IPS-18a (cell line): ENCODE data around the gene C3.
"Not testable (repeated sequence)": the region's sequence is repeated elsewhere in the genome, so short reads cannot be mapped to it uniquely, and the experiment has no call there.

Experiments
- H3K27ac ChIP-seq: one replicate; pipeline ENCODE4 v1.5.1; 2013; ENCODE audit warnings: low read length
- H3K27me3 ChIP-seq: one replicate; pipeline ENCODE4 v1.6.1; 2013; ENCODE audit warnings: mild to moderate bottlenecking, low read length; ENCODE audit not compliant: control insufficient read depth, insufficient read depth
- H3K36me3 ChIP-seq: one replicate; pipeline ENCODE4 v1.6.1; 2013; ENCODE audit warnings: low read depth, low read length; ENCODE audit not compliant: control insufficient read depth
- H3K4me1 ChIP-seq: one replicate; pipeline ENCODE4 v1.6.1; 2013; ENCODE audit warnings: low read depth, low read length; ENCODE audit not compliant: control insufficient read depth
- H3K4me3 ChIP-seq: one replicate; pipeline ENCODE4 v1.5.1; 2013; ENCODE audit warnings: low read length
- H3K9ac ChIP-seq: one replicate; pipeline ENCODE4 v1.6.1; 2013; ENCODE audit warnings: mild to moderate bottlenecking, low read length, moderate library complexity
- H3K9me3 ChIP-seq: one replicate; pipeline ENCODE4 v1.6.1; 2013; ENCODE audit warnings: low read depth, low read length; ENCODE audit not compliant: control insufficient read depth

Gene C3

DNA sequence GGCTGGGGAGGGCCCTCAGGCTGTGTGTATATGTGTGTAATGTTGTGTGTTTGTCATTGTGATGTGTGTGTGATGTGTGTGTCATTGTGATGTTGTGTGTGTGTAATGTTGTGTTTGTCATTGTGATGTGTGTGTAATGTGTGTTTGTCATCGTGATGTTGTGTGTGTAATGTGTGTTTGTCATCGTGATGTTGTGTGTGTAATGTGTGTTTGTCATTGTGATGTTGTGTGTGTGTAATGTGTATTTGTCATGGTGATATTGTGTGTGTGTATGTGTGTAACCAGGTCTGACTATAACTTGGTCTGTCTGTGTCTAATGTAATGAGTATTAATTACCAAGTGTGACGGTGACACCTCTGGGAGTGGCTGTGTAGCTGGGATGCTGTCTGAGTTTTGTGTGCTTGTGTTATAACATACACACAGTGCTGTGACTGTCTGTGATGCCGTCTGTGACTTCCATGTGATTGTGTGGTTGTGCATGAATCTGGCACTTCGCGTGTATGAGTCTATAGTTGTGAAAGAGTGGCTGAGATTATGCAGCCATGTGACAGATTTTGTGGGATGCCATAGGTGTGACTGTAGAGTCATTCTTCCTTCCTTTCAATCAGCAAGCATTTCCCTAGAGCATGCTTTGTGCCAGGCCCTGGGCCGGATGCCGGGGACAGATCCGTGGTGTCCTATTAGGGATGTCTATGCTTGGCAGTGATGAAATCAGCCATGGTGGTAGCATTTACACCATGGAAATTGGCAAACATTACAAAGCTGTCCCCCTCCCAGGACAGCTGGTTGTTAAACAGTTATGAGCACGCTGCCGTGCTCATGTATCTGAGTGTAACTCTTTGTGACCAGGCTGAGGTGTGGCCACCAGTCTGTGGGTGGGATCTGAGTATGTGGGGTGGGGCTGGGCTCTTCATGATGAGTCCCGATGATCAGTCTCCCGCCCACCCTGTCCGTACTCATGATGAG, 56.9 kb downstream of the C3 start:
- Histone ChIP-seq H3K9ac (no peak overlapping the region), H3K4me1 (no peaks in the 10 kb centered on the region), H3K36me3 (no peaks in the 10 kb centered on the region), H3K27me3 (peaks cover 11% of the 10 kb centered on the region), H3K27ac (no peak overlapping the region), H3K4me3 (no peak overlapping the region), H3K9me3 (no peaks in the 10 kb centered on the region)

DNA sequence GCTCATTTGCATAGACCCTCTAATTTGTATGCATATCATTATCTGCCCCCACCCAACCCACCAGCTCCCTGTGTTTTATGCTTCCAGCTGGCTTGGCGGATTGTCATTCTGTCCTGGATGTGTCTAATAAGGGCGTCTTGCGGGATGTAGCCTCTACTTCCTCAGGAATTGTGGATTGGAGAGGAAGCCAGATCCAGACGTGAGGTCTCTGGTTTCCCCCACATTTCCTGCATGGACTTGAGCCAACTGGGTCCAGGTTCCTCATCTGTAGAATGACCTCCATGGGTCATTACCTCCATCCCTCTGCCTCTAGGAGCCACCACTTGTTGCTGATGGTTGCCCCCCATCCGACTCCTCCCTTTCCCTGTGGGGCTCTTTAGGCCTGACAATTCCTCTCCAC, 57.7 kb downstream of the C3 start:
- no peaks in the 10 kb centered on the region for H3K4me1 ChIP-seq
- peaks cover 11% of the 10 kb centered on the region for H3K27me3 ChIP-seq
- no peak overlapping the region for H3K4me3 ChIP-seq
- H3K36me3 ChIP-seq: no peaks in the 10 kb centered on the region
- no peak overlapping the region for H3K9ac ChIP-seq
- no peaks in the 10 kb centered on the region for H3K9me3 ChIP-seq
- no peak overlapping the region for H3K27ac ChIP-seq

DNA sequence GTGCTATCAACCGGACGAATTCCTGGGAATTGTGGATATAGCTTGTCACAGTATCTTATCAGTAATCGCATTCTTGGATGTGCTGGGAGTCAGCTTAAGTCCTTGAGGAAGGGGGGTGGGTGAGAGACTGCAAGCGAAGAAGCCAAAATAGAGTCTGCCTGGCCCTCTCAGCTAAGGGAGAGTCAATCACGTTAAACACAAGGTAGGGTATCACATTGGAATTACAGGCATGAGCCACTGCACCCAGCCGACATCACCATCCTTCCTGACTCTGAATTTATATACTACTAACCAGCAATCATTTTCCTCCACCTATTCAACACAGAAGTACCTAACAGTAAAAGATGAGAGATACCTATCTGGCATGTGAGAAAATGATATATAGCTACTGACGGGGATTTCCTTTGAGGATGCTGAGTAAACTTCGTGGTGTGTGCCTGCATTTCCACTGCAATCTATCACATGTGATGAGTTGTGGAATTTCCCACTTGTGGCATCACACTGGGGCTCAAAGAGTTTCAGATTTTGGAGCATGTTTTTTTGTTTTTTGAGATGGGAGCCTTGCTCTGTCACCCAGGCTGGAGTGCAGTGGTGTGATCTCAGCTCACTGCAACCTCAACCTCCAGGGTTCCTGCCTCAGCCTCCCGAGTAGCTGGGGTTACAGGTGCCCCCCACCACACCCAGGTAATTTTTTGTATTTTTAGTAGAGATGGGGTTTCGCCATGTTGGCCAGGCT, 58.8 kb downstream of the C3 start:
- H3K9ac ChIP-seq, H3K9me3 ChIP-seq, H3K27ac ChIP-seq, H3K4me3 ChIP-seq, H3K4me1 ChIP-seq, H3K36me3 ChIP-seq: not testable (repeated sequence)
- H3K27me3 ChIP-seq: peaks cover 11% of the 10 kb centered on the region

GRCh38 chr19:6660930-6661329, 59.5 kb downstream of the C3 start:
- Histone ChIP-seq H3K9me3 (no peaks in the 10 kb centered on the region), H3K27me3 (peaks cover 11% of the 10 kb centered on the region), H3K4me3 (no peak overlapping the region), H3K36me3 (no peaks in the 10 kb centered on the region), H3K27ac (no peak overlapping the region), H3K9ac (no peak overlapping the region), H3K4me1 (no peaks in the 10 kb centered on the region)

- H3K36me3 ChIP-seq, H3K9me3 ChIP-seq, H3K9ac ChIP-seq, H3K4me3 ChIP-seq, H3K4me1 ChIP-seq, H3K27ac ChIP-seq: not testable (repeated sequence)
- H3K27me3 ChIP-seq: peaks cover 11% of the 10 kb centered on the region
Observed at GRCh38 chr19:6656390-6656789, 64.1 kb downstream of the C3 start.

DNA sequence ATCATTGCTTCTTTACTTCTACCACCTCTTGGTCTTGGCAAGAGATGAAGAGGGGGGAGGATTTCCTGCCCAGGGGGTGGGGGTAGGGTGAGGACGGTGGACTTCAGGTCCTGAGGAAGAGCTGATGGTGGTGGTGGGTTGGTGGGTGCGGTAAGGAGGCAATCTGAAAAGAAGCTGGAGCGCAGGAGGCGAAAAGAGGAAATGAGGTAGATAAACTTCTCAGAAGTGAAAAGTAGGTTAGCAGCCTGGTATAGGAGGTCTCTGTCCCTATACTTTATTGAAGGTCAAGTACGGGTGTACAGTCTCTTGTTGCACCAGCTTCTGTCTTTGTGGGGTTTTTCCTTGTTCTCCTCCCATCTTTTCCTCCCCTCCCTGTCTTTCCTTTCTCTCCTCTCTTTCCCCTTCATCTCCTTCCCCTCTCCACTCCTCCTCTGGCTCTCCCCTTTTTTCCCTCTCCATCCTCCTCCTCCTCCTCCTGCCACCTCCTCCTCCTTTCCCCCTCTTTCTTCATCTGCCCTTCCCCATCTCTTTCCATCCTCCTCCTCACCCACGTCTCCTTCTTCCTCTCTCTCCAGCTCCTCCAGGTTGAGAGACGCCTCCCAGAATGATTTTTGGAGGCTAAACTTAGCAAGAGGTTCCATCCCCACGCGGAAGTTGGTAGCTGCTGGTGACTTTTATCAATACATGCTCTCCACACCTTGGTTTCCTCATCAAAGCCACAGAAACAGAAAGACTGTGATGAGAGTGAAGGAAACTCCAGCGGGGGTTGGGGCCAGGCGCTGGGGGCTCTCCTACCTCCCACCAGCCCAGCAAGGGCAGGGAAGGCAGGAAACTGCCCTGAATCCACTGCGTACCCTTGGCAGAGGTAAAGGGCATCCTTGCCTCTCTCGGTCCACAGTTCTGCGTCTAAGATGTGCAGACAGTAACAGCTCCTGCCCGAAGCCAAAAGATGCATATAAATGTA, 65.8 kb downstream of the C3 start:
- Histone ChIP-seq H3K9ac (no peak overlapping the region), H3K27ac (no peak overlapping the region), H3K36me3 (no peaks in the 10 kb centered on the region), H3K9me3 (no peaks in the 10 kb centered on the region), H3K27me3 (no peaks in the 10 kb centered on the region), H3K4me1 (no peaks in the 10 kb centered on the region), H3K4me3 (no peak overlapping the region)

DNA sequence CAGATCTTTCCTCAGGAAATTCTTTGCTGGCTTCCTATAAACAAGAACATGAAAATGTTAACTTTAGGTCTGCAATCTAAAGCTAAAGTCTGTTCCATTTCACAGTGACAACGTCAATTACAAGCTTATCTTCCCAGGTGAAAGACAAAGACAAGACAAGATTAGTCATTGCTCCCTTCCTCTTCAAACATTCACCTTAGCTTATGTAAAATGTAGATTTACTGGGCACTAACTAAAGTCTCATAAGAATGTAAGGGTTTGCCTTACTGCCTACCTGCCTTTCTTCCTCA, 67.7 kb downstream of the C3 start:
- Histone ChIP-seq H3K4me3 (no peak overlapping the region), H3K27ac (no peak overlapping the region), H3K4me1 (no peaks in the 10 kb centered on the region), H3K9ac (no peak overlapping the region), H3K9me3 (no peaks in the 10 kb centered on the region), H3K27me3 (no peaks in the 10 kb centered on the region), H3K36me3 (no peaks in the 10 kb centered on the region)

DNA sequence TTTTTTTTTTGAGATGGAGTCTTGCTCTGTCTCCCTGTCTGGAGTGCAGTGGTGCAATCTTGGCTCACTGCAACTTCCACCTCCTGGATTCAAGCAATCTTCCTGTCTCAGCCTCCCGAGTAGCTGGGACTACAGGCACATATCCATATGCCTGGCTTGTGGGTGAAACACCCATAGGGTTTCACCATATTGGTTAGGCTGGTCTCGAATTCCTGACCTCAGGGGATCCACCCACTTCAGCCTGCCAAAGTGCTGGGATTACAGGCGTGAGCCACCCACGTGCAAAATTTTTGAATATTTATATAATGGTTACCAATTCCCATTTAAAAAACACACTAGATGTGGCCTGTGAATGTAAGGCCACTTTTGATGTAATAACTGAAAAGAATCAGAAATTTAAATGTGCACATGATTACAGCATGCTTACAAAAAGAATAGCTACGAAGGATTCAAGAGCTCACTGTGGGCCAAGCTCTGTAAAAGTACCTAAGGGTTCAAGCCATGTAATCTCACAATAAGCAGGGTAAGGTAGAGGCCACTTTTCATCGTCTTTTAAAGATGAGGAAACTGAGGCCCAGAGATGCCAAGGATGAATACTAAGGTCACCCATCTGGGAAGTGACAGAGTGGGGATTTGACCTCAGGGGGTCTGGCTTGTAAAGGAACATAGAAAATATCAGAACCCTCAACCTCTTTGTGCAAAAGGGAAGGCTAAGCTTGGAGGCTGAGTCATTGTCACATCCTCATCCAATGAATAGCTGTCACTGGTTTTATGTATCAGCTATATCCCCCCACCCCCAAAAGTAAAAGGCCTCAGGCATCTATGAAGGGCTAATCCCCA, 68.3 kb downstream of the C3 start:
- H3K9ac ChIP-seq: no peak overlapping the region
- H3K27ac ChIP-seq: no peak overlapping the region
- no peaks in the 10 kb centered on the region for H3K36me3 ChIP-seq
- H3K27me3 ChIP-seq: no peaks in the 10 kb centered on the region
- H3K4me1 ChIP-seq: no peaks in the 10 kb centered on the region
- H3K4me3 ChIP-seq: no peak overlapping the region
- H3K9me3 ChIP-seq: no peaks in the 10 kb centered on the region

DNA sequence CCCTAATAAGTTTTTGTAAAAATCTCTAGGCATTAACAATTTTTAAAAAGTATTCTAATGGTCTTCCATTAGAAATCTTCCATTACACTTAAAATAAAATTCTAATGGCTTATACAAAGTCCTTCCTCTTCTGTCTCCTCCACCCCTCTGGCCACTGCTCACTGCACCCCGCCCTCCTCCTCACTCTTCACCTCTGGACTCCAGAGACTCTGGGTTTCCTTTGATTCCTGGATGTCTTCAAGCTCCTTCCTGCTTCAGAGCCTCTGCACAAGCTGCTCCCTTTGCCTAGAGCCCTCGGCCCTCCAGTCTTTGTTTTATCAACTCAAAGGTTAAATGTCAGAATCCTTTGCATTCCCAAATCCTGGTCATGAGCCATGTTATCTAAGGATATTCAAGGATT, 71.3 kb downstream of the C3 start:
- Histone ChIP-seq H3K4me1 (no peaks in the 10 kb centered on the region), H3K9me3 (no peaks in the 10 kb centered on the region), H3K27me3 (no peaks in the 10 kb centered on the region), H3K27ac (no peak overlapping the region), H3K4me3 (no peak overlapping the region), H3K9ac (no peak overlapping the region), H3K36me3 (no peaks in the 10 kb centered on the region)

DNA sequence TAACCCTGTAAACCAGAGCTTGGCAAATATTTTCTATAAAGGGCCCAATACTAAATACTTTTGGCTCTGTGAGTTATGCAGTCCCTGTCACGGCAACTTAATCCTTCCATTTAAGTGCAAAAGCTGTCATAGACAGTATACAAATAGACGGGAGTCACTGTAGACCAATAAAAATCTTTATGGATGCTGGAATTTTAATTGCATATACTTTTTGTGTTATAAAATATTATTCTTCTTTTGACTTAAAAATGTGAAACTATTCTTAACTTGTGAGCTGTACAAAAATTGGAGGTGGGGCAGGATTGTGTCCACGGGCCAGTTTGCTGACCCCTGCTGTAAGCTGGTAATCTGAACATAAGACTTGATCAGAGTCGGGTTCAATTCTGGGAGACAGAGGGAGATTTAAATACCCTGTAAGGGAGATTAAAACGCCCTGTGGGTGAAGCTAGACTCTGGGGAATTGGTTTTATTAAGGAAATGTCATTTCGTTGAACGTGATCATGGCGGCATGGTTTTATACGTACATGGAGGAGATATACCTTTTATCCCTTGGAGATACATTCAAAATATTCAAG, 72.2 kb downstream of the C3 start:
- no peak overlapping the region for H3K4me3 ChIP-seq
- H3K27ac ChIP-seq: no peak overlapping the region
- H3K36me3 ChIP-seq: no peaks in the 10 kb centered on the region
- H3K9me3 ChIP-seq: no peaks in the 10 kb centered on the region
- H3K9ac ChIP-seq: no peak overlapping the region
- H3K27me3 ChIP-seq: no peaks in the 10 kb centered on the region
- no peaks in the 10 kb centered on the region for H3K4me1 ChIP-seq
